Cardiac muscle cell (in vitro differentiated cells and primary cell): ENCODE data around the gene BTBD7. TPM values are rescaled to one million over a fixed set of nuclear protein-coding genes. Genes with fewer than 3 reads are reported as not detected.

ENCODE experiments used
- DNase-seq, 2 donors: peaks; one replicate each; pipeline versions ENCODE4 v3.0.0 to v3.0.0-alpha.2; 2010 to 2017; ENCODE audit warnings: low read depth in 1 of 2, low spot score in 1 of 2
- H3K27ac ChIP-seq: fragments of 200-600 bp; sonication (generic); 2 replicates; pipeline ENCODE4 v1.5.1; 2016
- H3K27me3 ChIP-seq: fragments of 200-600 bp; sonication (generic); 2 replicates; pipeline ENCODE4 v1.6.0; 2016; ENCODE audit warnings: control low read depth
- H3K36me3 ChIP-seq: fragments of 200-600 bp; sonication (generic); 2 replicates; pipeline ENCODE4 v1.5.1; 2016; ENCODE audit warnings: control low read depth
- H3K4me1 ChIP-seq: fragments of 200-600 bp; sonication (generic); 2 replicates; pipeline ENCODE4 v1.8.1; 2017; ENCODE audit warnings: low read depth, mild to moderate bottlenecking, mixed run types
- H3K4me3 ChIP-seq: fragments of 200-600 bp; sonication (generic); 2 replicates; pipeline ENCODE4 v1.5.1; 2016; ENCODE audit warnings: mild to moderate bottlenecking
- H3K9me3 ChIP-seq: fragments of 200-600 bp; sonication (generic); 2 replicates; pipeline ENCODE4 v1.5.1; 2017; ENCODE audit warnings: low read depth, mild to moderate bottlenecking, control low read depth
- polyA plus RNA-seq: library from polyadenylated mRNA; unstranded; fragments of >200 nt; fragmentation: Nextera tagmentation; extraction: Ambion mirVana; gene quantifications from 2 replicates; pipeline ENCODE4 v1.2.1, GENCODE V29; 2016
- total RNA-seq: library from RNA; depleted of rRNA; stranded (reverse); fragments of >200 nt; gene quantifications from 2 replicates; pipeline ENCODE4 v1.2.3, GENCODE V29; 2016
- TF ChIP-seq, protein P1 (sequence below): IDR thresholded peaks from 2 replicates; pipeline ENCODE4 v1.5.1; 2012; ENCODE audit warnings: low read depth, mild to moderate bottlenecking, low read length

The BTBD7 gene
- total and polyA plus RNA-seq, 2 experiments from 2014 or later = 19.4 to 21.7 TPM

DNA sequence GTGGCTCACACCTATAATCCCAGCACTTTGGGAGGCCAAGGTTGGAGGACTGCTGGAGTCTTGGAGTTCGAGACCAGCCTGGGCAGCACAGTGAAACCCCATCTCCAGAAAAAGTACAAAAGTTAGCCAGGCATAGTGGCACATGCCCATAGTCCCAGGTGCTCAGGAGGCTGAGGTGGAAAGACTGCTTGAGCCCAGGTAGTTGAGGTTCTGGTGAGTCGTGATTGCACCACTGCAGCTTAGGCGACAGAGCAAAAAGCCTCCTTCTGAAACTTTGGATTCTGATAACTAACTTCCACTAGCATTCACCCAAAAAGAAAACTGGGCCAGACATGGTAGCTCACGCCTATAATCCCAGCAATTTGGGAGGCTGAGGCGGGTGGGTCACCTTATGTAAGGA is 6.6 kb downstream of the BTBD7 start:
- no peak for DNase-seq
- Histone ChIP-seq H3K27ac (no peak overlapping the region), H3K36me3 (no peaks in the 10 kb centered on the region), H3K4me3 (no peak overlapping the region), H3K4me1 (peaks cover 34% of the 10 kb centered on the region), H3K9me3 (no peaks in the 10 kb centered on the region), H3K27me3 (no peaks in the 10 kb centered on the region)
- TF ChIP-seq, protein P1, sequence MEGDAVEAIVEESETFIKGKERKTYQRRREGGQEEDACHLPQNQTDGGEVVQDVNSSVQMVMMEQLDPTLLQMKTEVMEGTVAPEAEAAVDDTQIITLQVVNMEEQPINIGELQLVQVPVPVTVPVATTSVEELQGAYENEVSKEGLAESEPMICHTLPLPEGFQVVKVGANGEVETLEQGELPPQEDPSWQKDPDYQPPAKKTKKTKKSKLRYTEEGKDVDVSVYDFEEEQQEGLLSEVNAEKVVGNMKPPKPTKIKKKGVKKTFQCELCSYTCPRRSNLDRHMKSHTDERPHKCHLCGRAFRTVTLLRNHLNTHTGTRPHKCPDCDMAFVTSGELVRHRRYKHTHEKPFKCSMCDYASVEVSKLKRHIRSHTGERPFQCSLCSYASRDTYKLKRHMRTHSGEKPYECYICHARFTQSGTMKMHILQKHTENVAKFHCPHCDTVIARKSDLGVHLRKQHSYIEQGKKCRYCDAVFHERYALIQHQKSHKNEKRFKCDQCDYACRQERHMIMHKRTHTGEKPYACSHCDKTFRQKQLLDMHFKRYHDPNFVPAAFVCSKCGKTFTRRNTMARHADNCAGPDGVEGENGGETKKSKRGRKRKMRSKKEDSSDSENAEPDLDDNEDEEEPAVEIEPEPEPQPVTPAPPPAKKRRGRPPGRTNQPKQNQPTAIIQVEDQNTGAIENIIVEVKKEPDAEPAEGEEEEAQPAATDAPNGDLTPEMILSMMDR = no peak

- H3K9me3 ChIP-seq = no peaks in the 10 kb centered on the region
- no peak overlapping the region for H3K27ac ChIP-seq
- TF ChIP-seq, protein P1 = no peak
- no peak overlapping the region for H3K4me3 ChIP-seq
- no peaks in the 10 kb centered on the region for H3K36me3 ChIP-seq
- H3K4me1 ChIP-seq = peaks cover 14% of the 10 kb centered on the region
- no peaks in the 10 kb centered on the region for H3K27me3 ChIP-seq
- no peak for DNase-seq
These were observed 9.1 kb downstream of the BTBD7 start for GRCh38 chr14:93323600-93324174.

- Histone ChIP-seq H3K4me3 (no peak overlapping the region), H3K36me3 (no peaks in the 10 kb centered on the region), H3K4me1 (peaks cover 14% of the 10 kb centered on the region), H3K27ac (no peak overlapping the region), H3K9me3 (no peaks in the 10 kb centered on the region), H3K27me3 (no peaks in the 10 kb centered on the region)
- DNase-seq = no peak
- TF ChIP-seq, protein P1 = no peak
These were observed 9.8 kb downstream of the BTBD7 start for GRCh38 chr14:93322929-93323599.

DNA sequence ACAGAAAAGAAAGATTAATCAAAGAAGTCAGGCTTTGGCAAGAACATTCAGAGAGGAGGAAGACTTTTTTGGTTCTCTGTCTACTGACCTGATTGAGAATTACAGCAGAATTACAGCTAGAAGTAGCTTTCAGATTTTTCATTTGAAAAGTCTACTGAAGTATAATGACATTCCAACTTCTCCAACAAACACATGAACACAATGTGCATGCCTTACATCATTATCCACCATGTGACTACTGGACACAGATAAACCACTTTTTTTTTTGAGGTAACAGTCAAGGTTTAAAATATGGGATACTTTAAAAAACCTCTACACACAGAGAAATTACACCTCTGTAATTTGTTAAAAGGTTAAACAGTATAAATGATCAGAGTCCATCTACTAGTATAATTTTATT is 12.3 kb downstream of the BTBD7 start:
- no peaks in the 10 kb centered on the region for H3K27me3 ChIP-seq
- TF ChIP-seq, protein P1 = no peak
- H3K4me3 ChIP-seq = no peak overlapping the region
- H3K9me3 ChIP-seq = no peaks in the 10 kb centered on the region
- no peak overlapping the region for H3K27ac ChIP-seq
- no peaks in the 10 kb centered on the region for H3K36me3 ChIP-seq
- H3K4me1 ChIP-seq = peaks cover 13% of the 10 kb centered on the region
- peak in 1 of 2 donors; percentile 25 for DNase-seq

GRCh38 chr14:93319958-93320357 is 12.9 kb downstream of the BTBD7 start:
- Histone ChIP-seq H3K36me3 (no peaks in the 10 kb centered on the region), H3K27ac (no peak overlapping the region)
- TF ChIP-seq, protein P1 = no peak

More at GRCh38 chr14:93319958-93320357, 12.9 kb downstream of the BTBD7 start:
- peaks cover 8% of the 10 kb centered on the region for H3K4me1 ChIP-seq
- no peak for DNase-seq
- H3K4me3 ChIP-seq = no peak overlapping the region
- H3K27me3 ChIP-seq = no peaks in the 10 kb centered on the region
- no peaks in the 10 kb centered on the region for H3K9me3 ChIP-seq
